ENCODE data around the gene MAPKAP1. TPM values are rescaled to one million over a fixed set of nuclear protein-coding genes. Genes with fewer than 3 reads are reported as not detected.
A peak's percentile ranks its signal among the peaks of the same experiment; 100 is the strongest.

MAPKAP1 gene
- polyA plus RNA-seq, 3 donors: 39.9 to 57.5 (median 44.1) TPM

GRCh38 chr9:125436613-125437443, 270.2 kb downstream of the MAPKAP1 start:
- H2AFZ ChIP-seq (ENCODE audit: insufficient read depth, low read depth, low read length, poor library complexity, severe bottlenecking): no peak overlapping the region
- H3K9ac ChIP-seq (ENCODE audit: insufficient read depth, low read length, poor library complexity, severe bottlenecking): no peak overlapping the region
- no peaks in the 10 kb centered on the region for H3K79me2 ChIP-seq (ENCODE audit: insufficient read depth, low read length)
- TF ChIP-seq, protein P1, sequence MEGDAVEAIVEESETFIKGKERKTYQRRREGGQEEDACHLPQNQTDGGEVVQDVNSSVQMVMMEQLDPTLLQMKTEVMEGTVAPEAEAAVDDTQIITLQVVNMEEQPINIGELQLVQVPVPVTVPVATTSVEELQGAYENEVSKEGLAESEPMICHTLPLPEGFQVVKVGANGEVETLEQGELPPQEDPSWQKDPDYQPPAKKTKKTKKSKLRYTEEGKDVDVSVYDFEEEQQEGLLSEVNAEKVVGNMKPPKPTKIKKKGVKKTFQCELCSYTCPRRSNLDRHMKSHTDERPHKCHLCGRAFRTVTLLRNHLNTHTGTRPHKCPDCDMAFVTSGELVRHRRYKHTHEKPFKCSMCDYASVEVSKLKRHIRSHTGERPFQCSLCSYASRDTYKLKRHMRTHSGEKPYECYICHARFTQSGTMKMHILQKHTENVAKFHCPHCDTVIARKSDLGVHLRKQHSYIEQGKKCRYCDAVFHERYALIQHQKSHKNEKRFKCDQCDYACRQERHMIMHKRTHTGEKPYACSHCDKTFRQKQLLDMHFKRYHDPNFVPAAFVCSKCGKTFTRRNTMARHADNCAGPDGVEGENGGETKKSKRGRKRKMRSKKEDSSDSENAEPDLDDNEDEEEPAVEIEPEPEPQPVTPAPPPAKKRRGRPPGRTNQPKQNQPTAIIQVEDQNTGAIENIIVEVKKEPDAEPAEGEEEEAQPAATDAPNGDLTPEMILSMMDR (IDR thresholded peaks at IDR 0.05): no peak
- Mint-ChIP-seq H3K4me1 (peaks cover 3% of the 10 kb centered on the region), H3K27me3 (ENCODE audit: low read depth in 3 of 3) (peaks cover 1 to 4% (median 2%) of the 10 kb centered on the region in 3 donors), H3K27ac (peak overlapping the region in 1 of 7 donors; percentile 6), H3K36me3 (peaks cover 42 to 43% of the 10 kb centered on the region in 2 donors), H3K9me3 (no peaks in the 10 kb centered on the region), H3K4me3 (no peak overlapping the region)
- H4K20me1 ChIP-seq (ENCODE audit: insufficient read depth, low read length): no peaks in the 10 kb centered on the region
- intact Hi-C loops (cut with micrococcal nuclease): no loop called here
- peak in 1 of 3 donors; percentile 25 for DNase-seq
- no peak overlapping the region for H3K4me2 ChIP-seq (replicated peaks; ENCODE audit: extremely low read depth, low read length, poor library complexity, severe bottlenecking)
- 88% methylated on average over 19 of the region's 24 CpGs for WGBS (ENCODE audit: insufficient coverage)
- H3K4me1 ChIP-seq (ENCODE audit: control insufficient read depth in 1 of 2, insufficient read depth in 2 of 2, low read length in 2 of 2): no peaks in the 10 kb centered on the region
- H3K9me3 ChIP-seq (replicated peaks in 1 of 2; ENCODE audit: control insufficient read depth in 1 of 2, insufficient read depth in 1 of 2, low read length in 2 of 2): no peaks in the 10 kb centered on the region
- H3K27ac ChIP-seq (ENCODE audit: low read depth in 1 of 2, low read length in 2 of 2): no peak overlapping the region
- no peaks in the 10 kb centered on the region for H3K27me3 ChIP-seq (ENCODE audit: control insufficient read depth in 2 of 2, insufficient read depth in 2 of 2, low read length in 2 of 2)
- H3K36me3 ChIP-seq (replicated peaks in 1 of 2; ENCODE audit: control insufficient read depth in 1 of 2, insufficient read depth in 2 of 2, low read length in 2 of 2): peaks cover 28 to 49% of the 10 kb centered on the region in 2 donors
- H3K4me3 ChIP-seq (replicated peaks in 1 of 3; ENCODE audit: low read depth in 2 of 3, low read length in 3 of 3): no peak overlapping the region

DNA sequence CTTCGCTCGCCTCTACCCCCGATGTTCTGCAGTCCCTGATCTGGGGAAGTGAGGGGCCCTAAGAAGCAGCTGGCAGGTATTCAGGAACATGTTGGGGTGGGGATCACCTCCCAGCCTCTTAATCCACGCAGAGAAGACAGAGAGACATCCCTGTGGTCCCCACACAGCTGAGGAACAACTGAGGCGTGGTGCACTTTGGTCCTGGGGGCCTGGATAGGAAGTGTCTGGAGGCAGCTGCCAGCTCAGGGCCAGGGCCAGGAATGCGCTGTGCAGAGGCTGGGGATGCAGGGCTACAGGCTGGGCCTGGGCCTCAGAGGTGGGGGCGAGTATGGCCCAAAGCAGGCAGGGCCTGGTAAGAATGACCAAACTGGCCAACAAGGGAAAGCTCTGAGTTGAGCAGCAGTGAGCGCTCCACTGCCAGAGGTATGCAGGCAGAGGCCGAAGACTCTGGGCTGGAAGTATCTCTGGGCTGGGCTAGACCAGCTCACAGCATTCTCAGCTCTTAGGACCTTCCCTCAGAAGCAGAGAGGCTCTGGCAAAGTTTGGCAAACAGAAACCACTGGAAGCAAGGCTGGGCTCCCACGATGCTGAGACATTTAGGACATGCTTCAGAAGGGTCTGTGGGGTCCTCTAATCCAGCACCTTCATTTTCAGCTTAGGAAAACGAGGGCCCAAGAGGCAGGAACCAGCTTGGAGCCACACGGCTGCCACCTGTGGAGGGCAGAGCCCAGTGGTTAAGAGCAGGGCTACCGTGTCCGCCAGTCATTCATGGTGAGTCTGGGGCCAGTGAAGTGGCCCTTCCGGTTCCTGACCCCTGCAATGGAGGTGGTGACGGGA, 271.0 kb downstream of the MAPKAP1 start:
- Mint-ChIP-seq H3K36me3 (peaks cover 35% of the 10 kb centered on the region in 2 donors), H3K4me3 (no peak overlapping the region), H3K27ac (peak overlapping the region in 1 of 7 donors; percentile 35), H3K9me3 (no peaks in the 10 kb centered on the region), H3K27me3 (ENCODE audit: low read depth in 3 of 3) (peaks cover 1 to 5% (median 2%) of the 10 kb centered on the region in 3 donors), H3K4me1 (peaks cover 3% of the 10 kb centered on the region)
- no peaks in the 10 kb centered on the region for H3K79me2 ChIP-seq (ENCODE audit: insufficient read depth, low read length)
- H3K9ac ChIP-seq (ENCODE audit: insufficient read depth, low read length, poor library complexity, severe bottlenecking): no peak overlapping the region
- no peak overlapping the region for H3K4me3 ChIP-seq (replicated peaks in 1 of 3; ENCODE audit: low read depth in 2 of 3, low read length in 3 of 3)
- intact Hi-C loops (cut with micrococcal nuclease): no loop called here
- H3K4me2 ChIP-seq (replicated peaks; ENCODE audit: extremely low read depth, low read length, poor library complexity, severe bottlenecking): no peak overlapping the region
- peaks cover 20 to 41% of the 10 kb centered on the region in 2 donors for H3K36me3 ChIP-seq (replicated peaks in 1 of 2; ENCODE audit: control insufficient read depth in 1 of 2, insufficient read depth in 2 of 2, low read length in 2 of 2)
- no peaks in the 10 kb centered on the region for H3K27me3 ChIP-seq (ENCODE audit: control insufficient read depth in 2 of 2, insufficient read depth in 2 of 2, low read length in 2 of 2)
- H2AFZ ChIP-seq (ENCODE audit: insufficient read depth, low read depth, low read length, poor library complexity, severe bottlenecking): no peak overlapping the region
- DNase-seq: no peak
- no peaks in the 10 kb centered on the region for H4K20me1 ChIP-seq (ENCODE audit: insufficient read depth, low read length)
- no peaks in the 10 kb centered on the region for H3K9me3 ChIP-seq (replicated peaks in 1 of 2; ENCODE audit: control insufficient read depth in 1 of 2, insufficient read depth in 1 of 2, low read length in 2 of 2)
- no peaks in the 10 kb centered on the region for H3K4me1 ChIP-seq (ENCODE audit: control insufficient read depth in 1 of 2, insufficient read depth in 2 of 2, low read length in 2 of 2)
- H3K27ac ChIP-seq (ENCODE audit: low read depth in 1 of 2, low read length in 2 of 2): no peak overlapping the region
- TF ChIP-seq, protein P1 (IDR thresholded peaks at IDR 0.05): no peak
- 97% methylated on average over 13 of the region's 16 CpGs for WGBS (ENCODE audit: insufficient coverage)
